ENCODE results near the gene RBPJL.

RBPJL gene

DNA sequence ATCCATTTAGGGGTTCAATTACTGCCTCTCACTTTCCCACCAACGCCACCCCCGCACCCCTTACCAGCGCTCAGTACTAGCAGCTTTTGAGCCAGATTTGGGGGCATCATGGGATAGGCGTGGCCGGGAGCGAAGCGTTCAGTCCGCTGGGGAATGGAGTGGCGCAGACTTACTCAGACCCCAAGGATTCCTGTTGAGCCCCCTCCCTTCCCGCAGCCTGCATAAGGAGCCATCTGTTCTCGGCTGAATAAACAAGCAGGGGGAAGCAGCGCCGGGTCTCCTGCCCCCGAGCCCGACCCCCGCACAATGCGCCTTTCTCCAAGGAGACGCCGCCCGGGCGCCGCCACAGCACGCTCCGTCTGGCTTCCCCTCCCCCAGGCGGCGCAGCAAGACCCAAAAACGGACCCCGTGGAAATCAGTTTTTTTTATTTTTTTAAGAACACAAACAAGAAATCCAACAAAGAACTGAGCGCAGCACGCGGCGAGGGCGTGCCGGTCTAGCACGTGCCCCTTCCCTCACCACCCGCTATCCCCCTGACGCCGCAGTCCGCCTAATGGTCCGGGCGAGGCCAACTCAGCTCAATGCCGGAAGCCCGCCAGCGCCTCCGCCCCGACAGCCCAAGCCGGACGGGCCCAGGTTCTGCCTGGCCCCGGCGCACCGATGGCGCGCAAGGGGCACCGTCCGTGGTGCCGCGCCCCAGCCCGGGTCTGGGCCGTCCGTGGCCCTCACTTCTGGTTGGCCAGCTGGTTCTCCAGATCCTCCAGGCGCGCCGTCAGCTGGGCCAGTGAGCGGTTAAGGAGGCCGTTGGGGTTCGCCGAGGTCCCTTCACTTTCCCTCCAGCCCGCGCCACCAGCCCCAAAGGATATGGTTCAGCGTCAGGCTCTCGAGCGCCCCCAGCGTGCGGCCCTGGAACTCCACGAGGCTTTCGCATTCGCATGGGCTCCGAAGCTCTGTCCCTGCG lies 13.3 kb upstream of the RBPJL start:
- peak; percentile 85 for DNase-seq (ENCODE audit: low spot score)

DNA sequence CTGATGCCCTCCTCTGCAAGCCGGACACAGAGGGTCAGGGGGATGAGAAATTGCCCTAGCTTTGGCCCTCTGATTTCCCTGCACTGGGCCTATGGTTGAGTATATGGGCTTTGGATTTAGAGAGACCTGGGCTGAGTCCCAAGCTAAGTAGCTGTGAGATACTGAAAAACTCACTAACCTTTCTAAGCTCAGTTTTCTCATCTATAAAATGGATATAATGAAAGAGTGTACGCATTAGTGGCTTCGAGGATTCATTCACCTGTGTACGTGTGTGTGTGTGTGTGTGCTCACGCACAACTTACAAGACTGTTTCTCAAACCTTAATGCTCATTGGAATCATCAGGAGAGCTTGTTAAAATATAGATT lies 12.7 kb upstream of the RBPJL start:
- DNase-seq (ENCODE audit: low spot score): no peak

DNA sequence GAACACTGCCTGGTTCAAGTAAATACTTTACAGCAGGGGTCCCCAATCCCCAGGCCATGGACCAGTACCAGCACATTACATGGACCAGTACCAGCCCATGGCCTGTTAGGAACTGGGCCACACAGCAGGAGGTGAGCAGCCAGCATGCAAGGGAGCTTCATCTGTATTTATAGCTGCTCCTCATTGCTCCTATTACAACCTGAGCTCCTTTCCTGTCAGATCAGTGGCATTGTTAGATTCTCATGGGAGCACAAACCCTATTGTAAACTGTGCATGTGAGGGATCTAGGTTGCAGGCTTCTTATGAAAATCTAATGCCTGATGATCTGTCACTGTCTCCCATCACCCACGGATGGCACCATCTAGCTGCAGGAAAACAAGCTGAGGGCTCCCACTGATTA lies 12.0 kb upstream of the RBPJL start:
- DNase-seq (ENCODE audit: low spot score): no peak

- no peak for DNase-seq (ENCODE audit: low spot score)
These were observed 8.7 kb upstream of the RBPJL start for GRCh38 chr20:45297786-45298497.

DNA sequence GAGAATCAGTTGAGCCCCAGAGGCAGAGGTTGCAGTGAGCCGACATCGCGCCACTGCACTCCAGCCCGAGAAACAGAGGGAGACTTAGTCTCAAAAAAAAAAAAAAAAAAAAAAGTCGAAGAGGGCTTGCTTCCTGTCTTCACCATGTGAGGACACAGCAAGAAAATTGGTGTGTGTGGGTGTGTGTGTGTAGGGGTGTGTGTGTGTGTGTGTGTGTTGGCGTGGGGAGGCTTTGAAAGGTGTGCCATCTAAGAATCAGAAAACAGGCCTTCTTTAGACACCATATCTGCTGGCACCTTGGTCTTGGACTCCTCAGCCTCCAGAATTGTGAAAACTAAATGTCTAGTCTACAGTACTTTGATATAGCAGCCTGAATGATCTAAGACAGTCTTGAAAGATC lies 6.9 kb upstream of the RBPJL start:
- DNase-seq (ENCODE audit: low spot score): no peak

DNA sequence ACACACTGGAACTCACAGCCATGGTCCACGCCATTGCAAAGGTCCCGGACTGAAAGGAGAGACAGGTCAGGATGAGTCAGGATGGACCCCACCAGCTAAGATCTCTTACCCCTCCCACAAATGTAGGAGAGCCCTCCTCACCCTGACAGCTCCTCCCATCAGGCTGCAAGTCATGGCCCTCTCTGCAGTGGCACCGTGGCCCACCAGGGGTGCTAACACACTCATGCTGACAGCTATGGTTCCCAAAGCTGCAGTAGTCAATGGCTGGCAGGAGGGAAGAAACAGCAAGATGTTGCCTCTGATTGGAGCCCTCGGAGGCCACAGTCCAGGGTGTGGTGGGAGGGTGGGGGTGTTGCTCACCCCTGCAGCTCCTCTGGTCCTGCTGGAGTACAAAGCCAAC lies 5.7 kb upstream of the RBPJL start:
- DNase-seq (ENCODE audit: low spot score): peak; percentile 43

DNA sequence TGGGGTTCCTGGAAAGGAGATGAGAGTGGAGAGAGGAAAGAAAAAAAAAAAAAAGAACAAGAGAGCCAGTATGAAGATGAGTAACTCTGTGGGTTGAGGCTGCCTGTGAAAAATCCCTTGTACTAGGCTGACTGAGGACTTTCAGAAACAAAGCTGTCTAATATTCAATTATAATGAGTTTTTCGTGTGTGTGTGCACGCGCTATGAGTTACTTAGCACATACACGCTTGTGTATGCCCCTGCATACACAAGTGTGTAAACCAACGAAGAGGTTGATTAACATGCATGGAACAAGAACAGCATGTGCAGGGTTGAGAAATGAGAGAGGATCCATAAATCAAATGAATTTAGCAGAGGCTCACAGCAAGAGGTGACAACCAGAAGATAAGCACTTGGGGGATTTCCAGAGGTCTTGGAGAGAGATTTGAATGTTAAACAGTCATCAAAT lies 4.8 kb upstream of the RBPJL start:
- DNase-seq (ENCODE audit: low spot score): no peak

DNA sequence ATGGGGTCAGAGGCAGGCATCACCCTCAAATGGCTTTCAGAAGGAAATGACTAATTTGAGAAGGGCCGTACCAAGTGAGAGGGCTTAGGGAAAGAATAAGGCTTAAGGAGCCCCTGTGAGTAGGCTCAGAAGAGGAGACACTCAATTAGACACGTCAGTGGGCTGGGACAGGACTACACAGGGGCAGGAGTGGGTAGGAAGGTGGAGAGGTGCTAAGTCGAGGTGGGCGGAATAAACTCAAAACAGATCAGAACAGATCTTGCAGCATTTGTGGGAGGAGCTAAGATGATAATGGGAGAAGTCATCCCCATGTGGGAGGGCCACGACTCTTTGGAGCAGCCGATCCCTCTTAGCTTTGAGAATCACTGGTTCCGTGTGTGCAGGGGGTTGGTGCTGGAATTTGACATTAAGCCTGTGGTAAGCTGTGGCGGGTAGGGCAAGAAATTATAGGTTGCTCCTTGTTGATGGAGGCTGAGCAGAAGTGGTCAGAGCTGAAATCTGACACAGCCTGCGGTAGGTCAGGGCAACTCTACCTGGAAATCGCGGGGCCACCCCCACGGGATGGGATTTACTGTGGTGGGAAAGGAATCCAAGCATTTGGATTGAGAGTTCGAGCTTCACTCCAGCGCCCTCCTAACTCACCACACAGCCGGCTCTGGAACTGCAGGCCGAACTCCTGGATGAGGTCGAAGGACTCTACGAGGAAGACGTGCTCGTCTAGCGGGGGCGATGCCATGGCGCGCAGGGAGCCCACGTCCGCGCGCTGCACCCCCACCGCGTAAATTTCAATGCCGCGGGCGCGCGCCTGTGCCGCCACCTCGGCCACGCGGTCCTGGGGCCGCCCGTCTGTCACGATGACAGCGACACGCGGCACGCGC lies 2.8 kb upstream of the RBPJL start:
- no peak for DNase-seq (ENCODE audit: low spot score)

GRCh38 chr20:45304464-45304999 lies 2.1 kb upstream of the RBPJL start:
- DNase-seq (ENCODE audit: low spot score): no peak

DNA sequence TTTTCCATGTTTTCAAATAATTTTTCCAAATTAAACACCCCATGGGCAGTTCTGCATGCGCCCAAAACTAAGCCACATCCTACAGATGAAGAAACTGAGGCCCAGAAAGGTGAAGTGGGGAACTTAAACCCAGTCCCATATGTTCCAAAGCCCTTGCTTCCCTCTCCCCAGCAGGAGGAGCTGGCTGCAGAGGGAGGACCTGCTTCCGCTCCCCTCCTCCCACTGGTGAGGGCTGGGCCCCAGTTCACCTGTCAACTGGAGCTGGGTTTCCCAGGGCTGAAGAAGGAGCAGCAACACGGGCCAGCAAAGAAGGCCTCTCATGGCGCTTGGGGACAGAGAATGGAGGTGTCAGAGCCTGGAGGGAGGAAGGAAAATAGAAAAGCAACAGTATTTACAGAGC lies 1.4 kb upstream of the RBPJL start:
- no peak for DNase-seq (ENCODE audit: low spot score)

GRCh38 chr20:45307076-45307640 lies 518 bp downstream of the RBPJL start:
- DNase-seq (ENCODE audit: low spot score): no peak

- peak; percentile 39 for DNase-seq (ENCODE audit: low spot score)
These were observed 1.6 kb downstream of the RBPJL start, which contains the start of gene MATN4 for GRCh38 chr20:45308117-45308778. Gene MATN4 (minus strand): TSS chr20:45308299. CDS start chr20:45305582, 2,717 bp downstream.

GRCh38 chr20:45309075-45309474 lies 2.4 kb downstream of the RBPJL start:
- DNase-seq (ENCODE audit: low spot score): no peak

DNA sequence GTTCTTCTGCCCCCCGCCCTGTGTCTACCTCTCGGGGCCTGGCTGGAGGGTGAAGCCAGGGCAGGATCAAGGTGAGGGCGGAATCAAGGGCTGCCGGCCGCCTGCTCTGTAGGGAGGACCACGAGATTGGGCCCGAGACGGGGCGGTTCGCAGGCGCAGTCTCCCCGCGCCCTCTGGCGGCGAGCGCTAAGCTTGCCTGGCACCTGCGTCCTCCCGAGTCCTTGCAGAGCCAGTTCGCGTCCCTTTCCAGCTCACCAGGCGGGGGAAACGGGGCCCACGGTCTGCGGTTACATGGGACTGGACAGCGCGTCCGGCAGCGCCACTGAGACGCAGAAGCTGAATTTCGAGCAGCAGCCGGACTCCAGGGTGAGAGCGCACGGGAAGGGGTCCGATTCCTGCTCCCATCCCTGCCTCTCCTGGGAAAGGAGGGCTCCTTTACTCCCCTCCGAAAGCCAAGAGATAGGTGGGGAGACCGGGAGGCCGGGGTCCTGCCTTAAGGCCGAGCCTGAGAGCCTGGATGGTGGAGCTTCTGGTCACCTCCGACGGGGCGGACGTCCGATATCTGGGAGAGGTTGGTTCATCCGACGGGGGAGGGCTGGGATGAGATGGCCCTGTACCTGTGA lies 5.1 kb downstream of the RBPJL start:
- peak; percentile 83 for DNase-seq (ENCODE audit: low spot score)

DNA sequence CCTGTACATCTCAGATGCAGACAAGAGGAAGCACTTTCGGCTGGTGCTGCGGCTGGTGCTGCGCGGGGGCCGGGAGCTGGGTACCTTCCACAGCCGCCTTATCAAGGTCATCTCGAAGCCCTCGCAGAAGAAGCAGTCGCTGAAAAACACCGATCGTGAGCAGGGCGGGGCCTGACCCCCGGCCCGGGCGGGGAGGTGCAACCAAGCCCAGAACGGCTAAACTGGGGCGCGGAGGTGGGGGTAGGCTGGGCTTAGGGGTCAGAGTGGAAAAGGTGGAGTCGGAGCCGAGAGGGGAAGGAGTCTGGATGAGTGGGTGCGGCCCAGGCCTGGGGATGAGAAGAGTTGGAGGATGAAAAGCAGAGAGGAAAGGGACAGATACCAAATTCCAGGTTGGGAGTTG lies 5.6 kb downstream of the RBPJL start:
- no peak for DNase-seq (ENCODE audit: low spot score)

GRCh38 chr20:45313065-45313695 lies 6.5 kb downstream of the RBPJL start:
- no peak for DNase-seq (ENCODE audit: low spot score)

DNA sequence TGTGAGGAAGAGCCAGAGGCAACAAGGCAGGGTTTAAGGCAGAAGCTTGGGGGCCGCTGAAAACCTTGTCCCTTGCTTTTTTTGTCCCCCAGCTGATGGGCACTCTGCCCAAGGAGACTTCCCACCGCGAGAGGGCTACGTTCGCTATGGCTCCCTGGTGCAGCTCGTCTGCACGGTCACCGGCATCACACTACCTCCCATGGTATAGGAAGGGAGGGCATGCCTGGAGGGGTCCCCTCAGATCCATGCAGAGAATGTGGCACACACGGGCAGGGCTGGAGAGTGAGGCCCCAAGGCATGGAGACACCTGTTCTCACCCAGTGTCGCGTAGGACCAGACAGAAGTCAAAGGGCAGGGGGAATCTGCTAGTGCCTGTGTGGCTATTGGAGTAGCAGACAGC lies 7.3 kb downstream of the RBPJL start:
- no peak for DNase-seq (ENCODE audit: low spot score)

DNA sequence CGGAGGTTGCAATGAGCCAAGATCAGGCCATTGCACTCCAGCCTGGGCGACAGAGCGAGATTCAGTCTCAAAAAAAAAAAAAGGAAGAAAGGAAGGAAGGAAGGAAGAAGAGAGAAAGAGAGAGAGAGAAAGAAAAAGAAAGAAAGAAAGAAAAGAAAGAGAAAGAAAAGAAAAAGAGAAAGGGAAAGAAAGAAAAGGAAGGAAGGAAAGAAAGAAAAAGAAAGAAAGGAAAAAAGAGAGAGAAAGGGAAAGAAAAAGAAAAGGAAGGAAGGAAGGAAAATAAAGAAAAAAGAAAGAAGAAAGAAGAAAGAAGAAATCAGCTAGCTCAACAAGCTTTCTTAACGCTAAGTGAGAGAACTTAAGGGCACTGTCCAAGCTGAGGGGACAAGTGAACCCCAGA lies 9.0 kb downstream of the RBPJL start:
- no peak for DNase-seq (ENCODE audit: low spot score)

- DNase-seq (ENCODE audit: low spot score): no peak
These were observed 9.8 kb downstream of the RBPJL start for GRCh38 chr20:45316150-45317080.
